Naive thymus-derived CD8-positive, alpha-beta T cell (primary cell): ENCODE results near the gene DCX. TPM values are rescaled to one million over a fixed set of nuclear protein-coding genes. Genes with fewer than 3 reads are reported as not detected.

Experiments
- ATAC-seq, 2 donors: fragments of 150-1000 bp; cut with Tn5 transposase in 1 of 2; sonication (Bioruptor Pico), chemical (Tn5 transposase) in 1 of 2; 1 replicate in 1 of 2; 2 replicates in 1 of 2; pipeline ENCODE4 v1.10.0; 2021; ENCODE audit warnings: mild to moderate bottlenecking in 2 of 2, moderate library complexity in 2 of 2
- POLR2A ChIA-PET: fragments of 350-600 bp; sonication (Branson Sonifier 250); formaldehyde crosslinking; loops from one replicate; lab custom pipeline; 2021; ENCODE audit warnings: antibody characterized with exemption; lab: Charles Lee
- DNase-seq, 10 donors: peaks; one replicate each; pipeline versions ENCODE4 v3.0.0 to v3.0.0-alpha.2; 2020 to 2022
- H3K27ac Mint-ChIP-seq, 10 donors: one replicate each; pipeline ENCODE4 v1.8.0; 2020 to 2022; ENCODE audit warnings: mild to moderate bottlenecking in 10 of 10, mixed read lengths in 10 of 10, moderate library complexity in 4 of 10, inconsistent platforms in 1 of 10
- H3K27me3 Mint-ChIP-seq, 5 donors: one replicate each; pipeline ENCODE4 v1.8.0; 2021 to 2022; ENCODE audit warnings: mixed read lengths in 5 of 5
- H3K36me3 Mint-ChIP-seq, 3 donors: one replicate each; pipeline ENCODE4 v1.8.0; 2020 to 2022; ENCODE audit warnings: mixed read lengths in 3 of 3, mild to moderate bottlenecking in 2 of 3, inconsistent platforms in 1 of 3
- H3K4me1 Mint-ChIP-seq, 4 donors: one replicate each; pipeline ENCODE4 v1.8.0; 2021 to 2022; ENCODE audit warnings: mixed read lengths in 4 of 4
- H3K4me3 Mint-ChIP-seq, 10 donors: one replicate each; pipeline ENCODE4 v1.8.0; 2020 to 2022; ENCODE audit warnings: mild to moderate bottlenecking in 10 of 10, mixed read lengths in 10 of 10, moderate library complexity in 6 of 10, inconsistent platforms in 1 of 10
- H3K9me3 Mint-ChIP-seq, 9 donors: one replicate each; pipeline ENCODE4 v1.8.0; 2020 to 2022; ENCODE audit warnings: mixed read lengths in 9 of 9, mild to moderate bottlenecking in 3 of 9, inconsistent platforms in 1 of 9, moderate library complexity in 1 of 9
- polyA plus RNA-seq, 3 donors: library from polyadenylated mRNA; unstranded; fragments of 300-500 nt; fragmentation: Illumina TruSeq; gene quantifications; one replicate each; pipeline ENCODE4 v1.2.3, GENCODE V29; 2021
- total RNA-seq, 8 experiments: library from RNA in 2 of 8; stranded (reverse) in 2 of 8; gene quantifications; one replicate each; pipeline ENCODE4 v1.2.3 and lab custom pipeline; 2021 to 2026

DCX gene
- total and polyA plus RNA-seq, 5 experiments from 2014 or later, result not detected

DNA sequence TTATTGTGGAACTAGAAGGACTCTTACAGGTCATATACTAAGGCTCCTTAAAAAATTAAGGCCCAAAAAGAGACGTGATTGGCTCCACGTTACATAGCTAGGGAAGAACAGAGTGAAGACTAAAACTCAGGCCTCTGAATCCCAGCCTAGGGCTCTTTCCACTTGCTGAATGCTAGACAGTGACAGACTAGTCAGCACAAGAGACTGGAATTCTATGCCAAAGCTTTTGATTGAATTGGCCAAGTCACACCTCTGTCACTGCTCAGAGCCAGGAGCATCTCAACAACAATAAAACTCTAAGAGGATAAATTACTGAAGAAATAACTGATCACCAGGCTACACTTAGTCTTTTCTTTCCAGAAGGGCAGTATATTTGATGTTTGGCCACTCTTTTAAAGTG lies 16.8 kb downstream of the DCX start:
- H3K36me3 Mint-ChIP-seq, result no peaks in the 10 kb centered on the region
- no peaks in the 10 kb centered on the region for H3K9me3 Mint-ChIP-seq
- POLR2A ChIA-PET, result no interaction called here
- ATAC-seq (no peak), DNase-seq (no peak)
- H3K4me3 Mint-ChIP-seq, result no peak overlapping the region
- H3K27ac Mint-ChIP-seq, result no peak overlapping the region
- H3K4me1 Mint-ChIP-seq, result no peaks in the 10 kb centered on the region
- peaks cover 0 to 2% (median 0%) of the 10 kb centered on the region in 5 donors for H3K27me3 Mint-ChIP-seq

DNA sequence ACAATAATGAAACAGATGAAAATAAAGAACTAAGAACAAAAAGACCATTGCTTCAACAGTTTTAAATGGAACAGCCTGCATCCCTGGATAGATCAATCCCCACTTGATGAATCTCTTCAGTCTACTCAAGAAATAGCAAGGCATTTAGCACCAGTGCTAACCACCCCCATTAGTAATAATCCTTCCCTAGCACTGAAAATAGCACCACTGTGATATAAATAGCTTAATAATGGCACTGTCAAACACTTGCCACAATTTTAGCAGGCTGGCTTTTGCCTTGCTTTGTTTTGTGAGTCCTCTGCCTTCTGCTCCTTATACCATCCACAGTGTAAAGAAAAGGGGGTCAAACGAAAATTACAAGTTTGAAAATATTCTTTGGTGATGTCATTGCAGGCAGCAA lies 17.4 kb downstream of the DCX start:
- H3K9me3 Mint-ChIP-seq, result no peaks in the 10 kb centered on the region
- H3K4me1 Mint-ChIP-seq, result no peaks in the 10 kb centered on the region
- no peak overlapping the region for H3K4me3 Mint-ChIP-seq
- H3K27me3 Mint-ChIP-seq, result peaks cover 0 to 2% (median 0%) of the 10 kb centered on the region in 5 donors
- POLR2A ChIA-PET, result no interaction called here
- H3K27ac Mint-ChIP-seq, result no peak overlapping the region
- DNase-seq (no peak), ATAC-seq (no peak)
- H3K36me3 Mint-ChIP-seq, result no peaks in the 10 kb centered on the region

DNA sequence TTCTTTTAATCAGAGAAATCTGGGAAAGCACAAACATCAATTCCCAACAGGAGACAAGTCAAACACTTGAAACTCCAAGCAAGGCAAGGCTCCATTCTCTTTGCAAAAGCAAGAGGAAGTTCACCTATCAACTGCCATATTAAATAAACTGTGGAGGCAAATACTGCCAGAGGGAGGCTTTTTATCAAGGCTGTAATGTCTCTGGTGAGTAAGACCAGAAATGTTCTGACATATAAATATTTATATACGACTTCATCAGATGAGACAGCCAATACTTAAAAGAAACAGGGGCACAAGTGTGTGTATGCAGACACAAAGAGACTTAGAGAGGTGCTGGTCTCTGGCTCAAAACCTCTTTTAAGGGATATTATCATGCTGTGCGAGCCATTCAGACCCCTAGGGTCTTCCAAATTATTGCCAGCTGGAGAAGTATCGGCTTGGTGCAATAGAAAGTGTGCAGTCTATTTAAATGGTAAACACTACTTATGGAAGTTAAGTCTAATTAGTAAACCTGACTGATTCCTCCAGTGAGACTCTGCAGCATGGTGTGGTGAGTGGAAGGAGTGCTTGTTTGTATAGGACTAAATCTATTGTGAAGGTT lies 24.4 kb downstream of the DCX start:
- POLR2A ChIA-PET, result no interaction called here
- no peaks in the 10 kb centered on the region for H3K4me1 Mint-ChIP-seq
- no peak overlapping the region for H3K4me3 Mint-ChIP-seq
- no peaks in the 10 kb centered on the region for H3K27me3 Mint-ChIP-seq
- DNase-seq, result no peak
- no peak for ATAC-seq
- H3K9me3 Mint-ChIP-seq, result peaks cover 0 to 2% (median 0%) of the 10 kb centered on the region in 9 donors
- no peaks in the 10 kb centered on the region for H3K36me3 Mint-ChIP-seq
- H3K27ac Mint-ChIP-seq, result no peak overlapping the region

DNA sequence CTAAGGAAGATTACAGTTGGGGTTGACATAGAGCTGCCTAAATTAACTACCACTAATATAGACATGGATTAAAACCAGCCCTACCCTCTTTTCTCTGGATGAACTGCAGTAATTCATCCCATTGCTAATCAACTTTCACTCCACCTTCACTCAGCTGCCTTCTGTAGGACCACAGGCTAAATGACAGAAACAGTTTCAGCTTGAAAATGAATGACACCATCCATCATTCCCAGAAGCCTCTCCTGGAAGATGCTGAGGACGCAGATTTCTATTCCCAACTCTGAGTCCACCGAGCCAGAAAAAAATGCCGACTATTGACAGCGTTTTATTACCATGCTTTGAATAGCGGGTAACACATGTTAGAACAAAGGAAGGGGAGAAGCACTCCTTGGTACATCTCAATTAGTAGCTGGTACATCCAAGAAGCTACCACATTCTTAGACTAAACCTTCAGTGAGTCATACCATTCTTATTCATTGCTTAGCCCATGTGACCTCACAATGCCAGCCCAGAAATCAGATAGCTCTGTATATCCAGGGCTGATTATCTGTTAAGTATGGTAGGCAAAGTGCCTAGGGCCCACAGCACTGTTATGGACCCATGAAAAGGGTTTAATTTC lies 25.3 kb downstream of the DCX start:
- DNase-seq, result no peak
- POLR2A ChIA-PET, result no interaction called here

DNA sequence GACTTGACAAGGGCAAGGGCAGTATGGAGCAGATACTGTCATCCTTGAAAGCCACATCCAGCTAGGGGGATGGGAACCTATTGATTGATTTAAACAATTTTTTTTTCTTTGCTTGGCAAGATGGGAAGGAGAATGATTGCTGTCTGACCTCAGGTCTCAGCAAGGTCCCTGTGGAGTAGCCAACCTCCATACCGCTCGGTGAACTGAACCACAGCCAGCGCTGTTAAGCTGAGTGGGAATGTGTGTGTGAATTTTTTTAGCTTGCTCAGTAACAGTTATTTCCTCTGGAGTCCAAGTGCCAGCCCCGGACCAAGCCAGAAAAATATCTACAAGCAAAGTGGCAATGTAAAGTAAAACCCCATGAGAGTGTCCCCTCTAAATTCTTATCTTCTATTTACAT lies 25.9 kb downstream of the DCX start:
- no peak for ATAC-seq
- H3K9me3 Mint-ChIP-seq, result peaks cover 0 to 2% (median 0%) of the 10 kb centered on the region in 9 donors
- no peaks in the 10 kb centered on the region for H3K36me3 Mint-ChIP-seq
- no peaks in the 10 kb centered on the region for H3K27me3 Mint-ChIP-seq
- POLR2A ChIA-PET, result no interaction called here
- no peak overlapping the region for H3K27ac Mint-ChIP-seq
- H3K4me1 Mint-ChIP-seq, result no peaks in the 10 kb centered on the region
- H3K4me3 Mint-ChIP-seq, result no peak overlapping the region
- DNase-seq, result no peak

More for the DNA sequence above, 25.3 kb downstream of the DCX start:
- Mint-ChIP-seq H3K9me3 (peaks cover 0 to 2% (median 0%) of the 10 kb centered on the region in 9 donors), H3K4me1 (no peaks in the 10 kb centered on the region), H3K27ac (no peak overlapping the region), H3K4me3 (no peak overlapping the region), H3K27me3 (no peaks in the 10 kb centered on the region), H3K36me3 (no peaks in the 10 kb centered on the region)
- no peak for ATAC-seq

DNA sequence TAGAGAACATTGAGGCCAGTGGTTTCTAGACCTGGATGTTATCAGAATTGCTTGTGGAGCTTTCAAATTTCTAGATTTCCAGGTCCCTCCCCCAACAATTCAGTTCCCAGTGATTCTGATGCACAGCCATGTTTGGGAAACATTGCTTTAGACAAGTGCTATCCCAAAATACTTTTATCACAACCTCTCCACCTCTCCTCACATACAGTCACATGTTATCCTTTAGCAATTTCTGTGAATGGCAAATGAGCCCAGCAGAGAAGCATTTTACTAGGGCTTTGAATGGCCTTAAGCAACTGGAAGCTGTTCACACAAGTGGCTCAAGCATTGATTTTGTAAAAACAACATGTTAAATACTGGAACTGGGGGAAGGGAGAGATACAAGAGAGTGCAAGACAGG lies 29.7 kb downstream of the DCX start:
- H3K4me1 Mint-ChIP-seq, result no peaks in the 10 kb centered on the region
- POLR2A ChIA-PET, result no interaction called here
- DNase-seq (no peak), ATAC-seq (no peak)
- no peaks in the 10 kb centered on the region for H3K36me3 Mint-ChIP-seq
- no peak overlapping the region for H3K27ac Mint-ChIP-seq
- H3K27me3 Mint-ChIP-seq, result peaks cover 0 to 3% (median 0%) of the 10 kb centered on the region in 5 donors
- H3K9me3 Mint-ChIP-seq, result peaks cover 0 to 2% (median 0%) of the 10 kb centered on the region in 9 donors
- H3K4me3 Mint-ChIP-seq, result no peak overlapping the region

DNA sequence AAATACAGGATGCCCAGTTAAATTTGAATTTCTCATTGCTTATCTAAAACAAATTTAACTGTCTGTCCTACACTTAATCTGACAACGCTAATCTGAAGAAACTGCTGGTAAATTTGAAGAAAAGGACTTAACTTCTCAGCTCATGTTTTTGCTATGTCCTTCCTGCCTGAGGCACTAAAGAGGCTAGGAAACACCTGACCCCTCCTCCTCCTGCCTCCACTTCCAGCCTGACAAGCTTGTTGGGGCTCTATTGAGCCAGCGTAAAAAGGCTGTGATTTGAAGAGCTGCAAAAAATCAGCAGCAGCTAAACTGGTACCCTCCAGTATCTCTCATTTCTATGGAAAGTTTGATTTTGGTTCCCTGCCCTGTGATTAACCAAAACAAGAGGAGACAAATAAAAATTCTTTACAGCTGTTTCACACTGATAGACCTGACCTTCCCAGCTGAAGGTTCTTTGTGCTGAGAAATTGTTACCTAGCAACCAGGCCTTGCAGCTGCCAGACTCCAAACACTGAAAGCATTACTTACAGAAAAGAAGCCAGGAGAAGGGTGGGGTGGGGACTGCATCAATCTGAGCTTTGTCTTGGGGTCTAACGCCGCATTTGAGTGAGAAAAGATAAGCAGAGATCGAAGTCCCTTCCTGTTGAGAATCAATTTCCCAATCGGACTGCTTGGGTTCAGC lies 35.0 kb downstream of the DCX start:
- Mint-ChIP-seq H3K27me3 (peaks cover 0 to 3% (median 0%) of the 10 kb centered on the region in 5 donors), H3K27ac (no peak overlapping the region), H3K9me3 (no peaks in the 10 kb centered on the region), H3K36me3 (no peaks in the 10 kb centered on the region), H3K4me3 (no peak overlapping the region), H3K4me1 (no peaks in the 10 kb centered on the region)
- ATAC-seq (no peak), DNase-seq (no peak)
- POLR2A ChIA-PET, result no interaction called here

DNA sequence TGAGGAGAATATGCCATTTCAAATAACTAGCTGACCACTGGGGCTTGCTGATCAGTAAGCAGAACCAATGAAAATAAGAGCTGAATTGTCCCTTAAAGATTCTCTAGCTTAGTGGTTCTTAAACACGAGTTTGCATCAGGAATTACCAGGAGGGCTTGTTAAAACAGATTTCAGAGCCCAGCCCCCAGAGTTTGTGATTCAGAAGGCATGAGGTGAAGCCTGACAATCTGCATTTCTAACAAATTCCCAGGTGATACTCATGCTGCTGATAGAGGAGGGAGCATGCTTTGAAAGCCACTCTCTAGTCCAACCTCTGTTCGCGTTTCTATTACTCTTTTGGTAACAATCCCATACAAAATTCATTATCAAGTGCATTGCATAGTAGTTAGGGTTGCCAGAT lies 35.5 kb downstream of the DCX start:
- Mint-ChIP-seq H3K4me3 (no peak overlapping the region), H3K27me3 (peaks cover 0 to 3% (median 0%) of the 10 kb centered on the region in 5 donors), H3K9me3 (no peaks in the 10 kb centered on the region), H3K27ac (no peak overlapping the region), H3K4me1 (no peaks in the 10 kb centered on the region), H3K36me3 (no peaks in the 10 kb centered on the region)
- POLR2A ChIA-PET, result no interaction called here
- DNase-seq (no peak), ATAC-seq (no peak)

DNA sequence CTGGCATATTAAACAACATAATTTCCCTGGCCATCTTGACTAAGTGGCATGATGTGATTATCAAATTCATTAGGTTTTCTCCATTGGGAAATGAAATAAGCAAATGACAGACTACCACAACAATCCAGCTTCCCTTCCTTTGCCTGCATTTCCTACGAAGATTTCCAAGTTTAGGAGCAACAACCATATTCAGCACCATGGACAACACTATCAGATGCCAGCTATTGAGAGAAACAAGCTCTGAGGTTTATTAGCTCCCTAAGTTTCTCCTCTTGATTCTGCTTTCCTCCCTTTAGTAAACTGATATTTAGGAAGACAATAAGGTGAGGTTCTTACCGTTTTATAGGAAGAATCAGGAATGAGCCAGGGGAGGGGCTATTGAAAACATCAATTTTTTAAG lies 36.2 kb downstream of the DCX start:
- Mint-ChIP-seq H3K4me1 (no peaks in the 10 kb centered on the region), H3K9me3 (no peaks in the 10 kb centered on the region)
- POLR2A ChIA-PET, result no interaction called here

DNA sequence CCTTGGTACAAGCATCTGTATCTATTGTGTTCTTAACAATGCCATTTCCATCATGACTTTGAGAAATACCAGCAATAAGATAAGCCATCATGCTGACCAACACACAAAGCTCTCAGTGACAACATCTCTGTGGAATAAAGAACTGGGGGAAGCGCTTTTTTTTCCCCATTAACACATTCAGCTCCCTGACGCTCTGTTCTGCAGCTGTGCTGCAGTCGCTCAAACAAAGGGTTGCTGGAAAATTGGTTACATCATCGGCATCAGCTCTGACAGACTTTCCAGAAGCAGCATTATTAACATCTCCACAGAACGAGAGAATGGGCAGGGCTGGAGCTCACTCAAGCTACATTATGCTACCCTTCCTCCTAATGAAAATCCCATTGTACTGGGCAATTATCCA lies 39.9 kb downstream of the DCX start:
- ATAC-seq (no peak), DNase-seq (no peak)
- H3K4me3 Mint-ChIP-seq, result no peak overlapping the region
- no peaks in the 10 kb centered on the region for H3K9me3 Mint-ChIP-seq
- no peaks in the 10 kb centered on the region for H3K27me3 Mint-ChIP-seq
- no peaks in the 10 kb centered on the region for H3K4me1 Mint-ChIP-seq
- no peak overlapping the region for H3K27ac Mint-ChIP-seq
- H3K36me3 Mint-ChIP-seq, result no peaks in the 10 kb centered on the region
- POLR2A ChIA-PET, result no interaction called here

More for the DNA sequence above, 36.2 kb downstream of the DCX start:
- ATAC-seq (no peak), DNase-seq (no peak)
- no peaks in the 10 kb centered on the region for H3K36me3 Mint-ChIP-seq
- H3K27me3 Mint-ChIP-seq, result peaks cover 0 to 3% (median 0%) of the 10 kb centered on the region in 5 donors
- H3K27ac Mint-ChIP-seq, result no peak overlapping the region
- H3K4me3 Mint-ChIP-seq, result no peak overlapping the region

DNA sequence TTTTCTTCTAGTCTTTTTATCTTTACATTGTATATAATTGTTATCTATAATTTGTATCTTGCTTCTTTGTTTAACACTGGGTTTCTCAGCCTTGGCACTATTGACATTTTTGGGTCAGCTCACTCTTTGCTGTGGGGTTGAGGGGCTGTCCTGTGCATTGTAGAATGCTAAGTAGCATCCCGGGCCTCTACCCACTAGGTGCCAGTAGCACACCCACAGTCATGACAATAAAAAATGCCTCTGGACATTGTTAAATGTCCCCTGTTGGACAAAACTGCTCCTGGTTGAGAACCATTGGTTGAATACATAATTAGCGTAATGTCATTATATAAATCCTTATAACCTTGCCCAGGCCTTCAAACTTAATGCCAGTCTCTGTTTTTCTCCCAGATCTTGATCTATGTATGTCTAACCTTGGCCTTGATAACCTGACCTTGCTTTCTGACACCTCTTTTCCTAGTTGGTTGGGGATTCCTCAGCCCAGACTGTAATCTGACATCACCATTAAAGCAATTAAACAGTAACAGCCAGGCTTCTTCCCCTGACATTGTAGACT lies 46.1 kb downstream of the DCX start:
- Mint-ChIP-seq H3K9me3 (no peaks in the 10 kb centered on the region), H3K36me3 (no peaks in the 10 kb centered on the region), H3K27me3 (no peaks in the 10 kb centered on the region), H3K4me1 (no peaks in the 10 kb centered on the region), H3K4me3 (no peak overlapping the region), H3K27ac (no peak overlapping the region)
- no peak for ATAC-seq
- DNase-seq, result no peak
- POLR2A ChIA-PET, result no interaction called here

DNA sequence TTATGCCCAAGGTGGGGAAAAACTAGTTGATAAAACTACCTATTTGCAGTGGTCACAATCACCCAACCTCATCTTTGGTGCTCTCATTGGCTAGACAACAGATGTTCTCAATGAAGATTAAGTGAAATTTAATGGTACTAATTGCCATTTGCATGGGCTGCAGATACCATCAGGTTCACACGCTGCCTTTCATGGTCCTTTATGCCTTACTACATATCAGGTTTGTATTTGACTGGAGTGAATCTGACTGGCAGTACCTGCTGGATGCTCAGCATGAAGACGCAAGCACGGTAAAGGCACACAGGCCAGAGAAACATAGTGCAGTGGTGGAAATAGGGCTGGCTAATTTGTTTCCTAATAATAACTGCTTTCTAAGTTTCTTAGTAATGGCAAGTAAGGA lies 48.3 kb downstream of the DCX start:
- ATAC-seq, result no peak
- POLR2A ChIA-PET, result no interaction called here
- no peaks in the 10 kb centered on the region for H3K9me3 Mint-ChIP-seq

DNA sequence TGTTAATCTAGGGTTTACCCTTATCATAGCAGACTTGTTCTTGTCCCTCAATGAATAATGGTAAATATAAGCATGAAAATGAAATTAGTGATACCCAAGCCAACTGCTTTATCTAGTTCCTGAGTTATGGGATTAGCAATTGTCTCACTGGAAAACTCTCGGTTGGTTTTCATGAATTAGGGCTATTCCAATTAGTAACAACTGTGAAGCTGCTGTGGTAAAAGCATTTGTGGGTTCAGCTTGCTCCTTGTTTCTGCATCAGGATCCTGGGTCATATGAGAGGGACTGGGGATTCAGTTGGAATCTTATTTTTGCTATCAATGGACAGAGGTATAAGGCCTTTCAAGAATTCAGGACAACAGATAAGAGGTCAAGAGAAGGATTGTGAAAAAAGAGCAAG lies 50.2 kb downstream of the DCX start:
- Mint-ChIP-seq H3K36me3 (no peaks in the 10 kb centered on the region), H3K4me1 (no peaks in the 10 kb centered on the region), H3K9me3 (no peaks in the 10 kb centered on the region), H3K27ac (no peak overlapping the region), H3K27me3 (no peaks in the 10 kb centered on the region), H3K4me3 (no peak overlapping the region)
- POLR2A ChIA-PET, result no interaction called here
- DNase-seq, result no peak
- no peak for ATAC-seq

More for the DNA sequence above, 48.3 kb downstream of the DCX start:
- Mint-ChIP-seq H3K4me1 (no peaks in the 10 kb centered on the region), H3K27me3 (no peaks in the 10 kb centered on the region), H3K36me3 (no peaks in the 10 kb centered on the region), H3K27ac (no peak overlapping the region), H3K4me3 (no peak overlapping the region)
- DNase-seq, result no peak
